ENCODE data around the gene AGPAT2.

AGPAT2 gene

GRCh38 chr9:136687721-136688223 is 515 bp upstream of the AGPAT2 start:
- no peak for DNase-seq

DNA sequence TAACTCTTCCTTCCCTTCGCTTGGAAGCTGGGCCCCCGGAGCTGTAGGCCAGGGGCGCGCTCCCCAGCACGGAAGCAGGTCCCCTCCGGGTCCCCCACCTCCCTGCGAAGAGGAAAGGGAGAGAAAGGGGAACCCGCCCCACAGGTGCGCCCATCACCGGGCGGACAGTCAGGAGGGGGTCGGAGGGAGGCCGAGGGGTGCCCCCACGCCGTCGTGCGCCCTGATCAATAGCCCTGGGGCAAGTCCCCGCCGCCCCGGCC is 793 bp downstream of the AGPAT2 start:
- DNase-seq = no peak

DNA sequence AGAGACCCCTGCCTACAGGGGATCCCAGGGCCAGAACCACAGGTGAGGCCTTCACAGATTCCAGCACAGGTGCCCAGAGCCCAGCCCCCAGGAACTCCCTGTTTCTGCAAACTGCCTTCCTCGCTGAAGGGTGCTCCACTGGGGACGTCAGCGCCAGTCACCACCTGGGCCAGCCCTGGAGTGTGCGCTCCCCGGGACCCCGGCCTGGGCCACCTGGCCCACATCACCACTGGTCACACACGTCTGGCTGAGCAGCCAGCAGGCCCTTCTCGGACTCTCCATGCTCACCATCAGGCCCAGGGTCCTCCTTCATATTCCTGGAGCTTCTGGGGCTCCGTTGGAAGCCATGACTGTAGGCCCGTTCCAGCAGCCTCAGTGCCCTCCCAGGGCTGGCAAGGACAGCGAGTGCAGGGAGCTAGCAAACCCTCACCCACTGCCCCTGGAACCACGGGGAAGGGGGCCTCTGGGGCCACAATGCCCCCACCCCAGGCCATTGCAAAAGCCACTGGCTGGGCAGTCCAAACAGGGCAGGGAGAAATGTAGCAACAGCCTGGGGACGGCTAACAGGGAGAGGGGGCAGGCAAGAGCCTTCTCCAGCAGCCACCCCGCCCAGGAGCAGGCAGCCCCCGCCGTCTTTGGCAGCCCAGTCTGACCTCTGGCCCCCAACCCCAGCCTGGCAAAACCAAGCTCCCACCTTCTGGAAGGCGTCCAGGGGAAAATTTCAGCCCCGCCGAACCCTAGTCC is 1.3 kb downstream of the AGPAT2 start:
- DNase-seq = no peak

DNA sequence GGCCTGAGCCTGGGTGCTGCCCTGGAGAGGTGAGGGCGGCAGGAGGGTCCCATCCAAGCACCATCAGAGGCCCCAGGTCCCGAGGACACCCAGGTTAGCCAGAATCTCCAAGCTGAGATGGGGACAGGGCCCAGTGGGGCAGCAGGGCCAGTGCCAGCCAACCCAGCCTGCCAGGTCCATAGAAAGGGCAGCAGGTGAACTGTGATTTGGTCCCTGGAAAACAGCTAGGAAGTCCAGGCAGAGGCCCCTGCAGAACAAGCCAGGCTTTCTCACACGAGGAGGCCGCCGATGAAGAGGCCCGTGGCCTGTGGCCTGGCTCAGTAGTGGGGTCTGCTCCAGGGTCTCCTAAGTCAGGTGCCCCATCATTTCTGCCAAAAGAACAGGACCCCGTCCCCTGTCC is 2.0 kb downstream of the AGPAT2 start:
- no peak for DNase-seq

GRCh38 chr9:136684799-136685198 is 2.5 kb downstream of the AGPAT2 start:
- DNase-seq = no peak

GRCh38 chr9:136684339-136684738 is 2.9 kb downstream of the AGPAT2 start:
- DNase-seq = no peak

DNA sequence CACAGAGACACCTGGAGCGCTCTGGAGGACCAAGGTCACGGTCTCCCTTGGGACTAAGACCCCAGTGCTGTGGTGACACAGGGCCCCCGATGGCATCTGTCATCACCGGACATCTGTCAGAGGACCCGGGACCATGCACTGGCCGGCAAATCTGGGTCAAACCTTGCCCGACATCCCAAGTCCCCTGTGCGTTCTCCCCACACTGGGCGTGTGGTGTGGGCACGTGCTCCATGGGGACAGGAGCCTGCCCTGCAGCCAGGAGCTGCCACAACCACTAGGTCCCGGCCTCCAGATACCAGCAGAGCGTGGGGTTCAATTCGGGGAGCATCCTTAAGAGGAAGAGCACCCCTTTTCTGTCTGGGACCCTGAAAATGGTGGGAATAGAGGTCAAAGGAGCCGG is 3.5 kb downstream of the AGPAT2 start:
- DNase-seq = no peak

GRCh38 chr9:136683173-136683745 is 4.0 kb downstream of the AGPAT2 start:
- no peak for DNase-seq

- no peak for DNase-seq
Observed at GRCh38 chr9:136682710-136683109, 4.5 kb downstream of the AGPAT2 start.

GRCh38 chr9:136681945-136682699 is 5.1 kb downstream of the AGPAT2 start:
- no peak for DNase-seq

- no peak for DNase-seq
Observed at GRCh38 chr9:136681029-136681428, 6.2 kb downstream of the AGPAT2 start.

- no peak for DNase-seq
Observed at GRCh38 chr9:136679431-136679941, 7.8 kb downstream of the AGPAT2 start.

DNA sequence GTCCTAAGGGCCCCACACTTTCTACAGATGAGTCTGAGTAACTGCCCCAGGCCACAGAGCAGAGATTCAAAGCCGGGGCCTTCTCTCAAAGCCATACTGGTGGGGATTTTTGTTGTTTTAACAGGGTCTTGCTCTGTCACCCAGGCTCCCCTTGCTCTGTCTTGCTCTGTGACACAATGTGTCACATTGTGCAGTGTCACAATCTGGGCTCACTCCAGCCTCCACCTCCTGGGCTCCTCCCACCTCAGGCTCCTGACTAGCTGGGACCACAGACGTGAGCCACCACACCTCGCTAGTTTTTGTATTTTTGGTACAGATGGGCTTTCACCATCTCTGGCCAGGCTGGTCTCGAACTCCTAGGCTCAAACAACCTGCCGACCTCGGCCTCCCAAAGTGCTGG is 8.6 kb downstream of the AGPAT2 start:
- DNase-seq = no peak

DNA sequence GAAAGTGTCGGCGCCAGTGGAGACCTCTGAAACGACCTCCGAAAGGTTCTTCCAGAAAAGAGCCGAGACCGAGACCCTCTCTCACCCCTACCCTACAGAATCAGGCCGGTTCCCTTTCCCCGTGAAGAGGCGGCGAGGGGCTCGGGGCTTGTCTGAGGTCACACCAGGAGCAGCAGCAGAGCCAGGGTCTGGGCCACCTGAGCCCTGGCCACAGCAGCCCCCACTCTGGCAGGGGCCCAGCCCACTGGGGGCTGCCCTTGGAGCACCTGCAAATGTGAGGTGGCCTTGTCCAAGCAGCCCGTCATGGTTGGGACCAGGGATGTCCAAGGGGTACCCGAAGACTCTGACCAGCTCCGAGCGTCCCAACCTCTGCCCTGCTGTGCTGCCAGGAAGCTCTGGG is 9.2 kb downstream of the AGPAT2 start:
- no peak for DNase-seq

- no peak for DNase-seq
Observed at GRCh38 chr9:136676920-136677686, 10.2 kb downstream of the AGPAT2 start.

- no peak for DNase-seq
Observed at GRCh38 chr9:136676297-136676794, 10.9 kb downstream of the AGPAT2 start.

- no peak for DNase-seq
Observed at GRCh38 chr9:136675477-136676296, 11.6 kb downstream of the AGPAT2 start.

GRCh38 chr9:136674786-136675349 is 12.4 kb downstream of the AGPAT2 start:
- no peak for DNase-seq

DNA sequence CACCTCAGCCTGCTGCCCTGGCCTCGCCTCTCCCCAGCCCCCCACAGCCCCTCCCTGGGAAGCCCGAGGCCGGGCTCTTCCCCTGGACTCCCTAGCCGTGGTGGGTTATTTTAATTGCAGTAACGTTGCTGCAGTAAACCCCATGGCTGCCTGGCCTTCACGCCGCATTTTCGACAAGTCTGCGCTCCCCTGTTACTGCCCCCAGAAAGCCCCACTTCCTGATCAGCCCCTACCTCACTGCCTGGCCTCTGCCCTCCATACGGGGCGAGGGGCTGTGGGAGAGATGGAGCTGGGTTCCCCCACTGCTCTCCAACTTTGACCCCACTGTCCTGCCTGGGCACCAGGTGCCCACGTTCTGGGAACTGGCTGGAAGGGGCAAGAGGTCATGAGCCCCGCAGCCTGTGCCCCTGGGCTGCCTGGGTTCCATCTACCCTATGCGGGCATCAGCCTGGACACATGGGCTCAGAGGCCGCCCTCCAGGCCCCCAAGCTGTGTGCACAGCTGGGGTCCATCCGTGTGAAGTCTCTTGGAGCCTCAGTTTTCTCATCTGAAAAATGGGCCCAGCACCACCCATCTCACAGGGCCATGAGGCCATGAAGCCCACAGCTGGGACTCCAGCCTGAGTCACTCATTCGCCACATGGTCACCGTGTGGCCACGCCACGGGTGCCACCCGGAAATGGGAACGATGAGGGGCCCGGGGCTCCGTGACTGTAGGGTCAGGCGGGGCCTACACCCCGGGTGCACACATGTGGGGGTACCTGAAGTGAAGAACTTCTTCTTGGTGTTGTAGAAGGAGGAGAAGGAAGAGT is 13.1 kb downstream of the AGPAT2 start:
- DNase-seq = no peak

DNA sequence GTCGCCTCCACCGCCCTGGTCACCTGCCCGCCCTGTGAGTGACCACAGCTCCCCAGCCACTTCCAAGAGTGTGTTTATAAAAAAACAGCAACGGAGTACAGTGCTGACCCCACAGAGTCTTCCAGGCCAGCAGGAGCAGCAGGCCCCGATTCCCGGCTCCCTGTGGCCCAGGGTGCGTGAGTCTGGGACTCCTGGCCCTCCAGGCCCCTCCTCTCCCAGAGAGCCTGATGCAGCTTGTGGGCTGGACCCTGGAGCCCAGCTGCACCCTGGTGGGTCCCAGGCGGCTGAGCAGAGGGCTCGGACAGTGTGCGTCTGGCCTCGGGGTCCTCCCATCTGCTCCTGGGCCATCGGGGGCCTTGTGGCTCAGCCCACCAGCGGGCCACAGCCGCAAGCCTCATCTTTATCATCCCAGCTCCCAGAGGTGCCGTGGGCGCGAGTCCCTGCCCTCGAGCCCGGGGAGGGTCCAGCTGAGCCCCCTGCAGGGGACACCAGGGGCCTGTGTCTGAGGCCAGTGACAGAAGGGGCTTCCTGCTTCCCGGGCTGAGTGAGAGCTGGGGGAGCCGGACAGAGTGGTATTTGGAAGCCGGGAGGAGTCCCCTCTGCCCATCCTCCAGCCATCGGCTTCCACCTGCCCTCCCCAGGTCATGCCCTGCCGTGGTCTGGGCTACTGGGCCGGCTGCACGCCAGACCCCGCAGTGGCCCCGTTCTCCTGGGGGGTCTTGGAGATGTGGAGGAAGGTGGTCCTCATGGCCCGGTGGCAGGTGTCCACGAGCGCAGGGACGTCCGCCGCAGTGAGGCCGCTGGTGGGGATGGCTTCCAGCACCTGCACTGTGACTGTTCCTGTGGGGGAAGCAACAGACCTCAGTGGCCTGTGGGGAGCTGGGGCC is 13.9 kb downstream of the AGPAT2 start:
- no peak for DNase-seq
